NCI-H187 treated with DMSO at 0.1 percent for 48 hours (cell line): ENCODE results near the gene LLCFC1.

Experiments used
- DNase-seq: peaks from one replicate; lab custom pipeline; 2025; lab: John Stamatoyannopoulos, UW

The LLCFC1 gene

DNA sequence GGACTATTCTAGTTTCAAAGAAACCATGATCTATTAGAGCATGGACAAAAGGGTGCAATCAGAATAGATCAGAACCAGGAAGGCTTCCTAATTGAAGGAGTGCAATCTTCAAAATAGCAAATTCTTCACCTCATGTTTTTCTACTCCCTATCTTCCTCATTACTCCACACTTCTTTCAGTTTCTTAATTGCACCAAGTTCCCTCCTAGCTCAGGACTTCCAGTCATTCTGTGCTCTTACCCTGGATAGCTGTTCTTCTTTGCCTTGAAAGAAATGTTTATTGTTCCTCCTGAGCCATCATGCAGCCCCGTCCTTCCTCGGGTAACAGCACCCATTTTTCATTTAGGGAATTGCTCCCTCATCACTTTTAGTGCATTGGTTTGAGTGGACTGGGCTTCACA lies 28.8 kb upstream of the LLCFC1 start:
- no peak for DNase-seq

- DNase-seq = no peak
Observed at GRCh38 chr7:142913051-142913450, 26.2 kb upstream of the LLCFC1 start.

GRCh38 chr7:142913566-142913965 lies 25.7 kb upstream of the LLCFC1 start:
- DNase-seq = no peak

DNA sequence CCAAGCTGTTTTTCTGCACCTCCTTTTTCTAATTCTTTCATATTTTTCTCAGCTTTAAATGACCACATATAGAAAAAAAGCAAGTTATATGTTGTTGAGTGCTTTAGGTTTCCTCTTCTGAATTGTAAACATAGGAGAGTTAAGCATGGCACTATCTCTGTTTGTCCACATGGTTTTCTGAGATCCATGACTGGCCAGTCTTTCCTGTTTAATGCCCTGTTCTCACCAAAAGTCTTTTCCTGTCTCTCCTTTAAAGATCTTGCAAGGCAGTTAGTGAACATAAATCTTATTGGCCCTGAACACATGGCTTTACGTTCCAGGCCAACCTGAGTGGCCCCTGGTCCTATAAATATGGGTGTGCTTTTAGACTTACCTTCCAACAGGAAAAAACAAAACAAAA lies 25.2 kb upstream of the LLCFC1 start:
- no peak for DNase-seq

DNA sequence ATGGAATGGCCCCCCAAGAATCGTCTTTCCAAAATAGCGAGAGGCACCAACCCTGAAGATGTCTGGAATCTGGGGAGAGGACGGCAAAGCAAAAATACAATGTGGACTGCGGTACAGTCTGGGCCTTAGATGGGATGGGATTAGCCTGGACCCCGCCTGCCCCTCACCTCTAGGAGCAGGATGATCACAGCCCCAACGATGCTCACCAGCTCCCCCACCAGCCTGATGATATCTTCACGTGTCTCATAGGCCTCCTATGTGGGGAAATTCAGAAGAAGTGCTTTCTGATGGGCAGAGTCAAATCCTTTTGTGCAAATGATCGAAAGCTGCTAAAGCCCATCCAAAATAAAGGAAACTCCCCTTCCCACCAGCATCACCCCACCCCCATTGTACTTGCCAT lies 24.0 kb upstream of the LLCFC1 start:
- DNase-seq = no peak

GRCh38 chr7:142916508-142916907 lies 22.8 kb upstream of the LLCFC1 start:
- DNase-seq = no peak

DNA sequence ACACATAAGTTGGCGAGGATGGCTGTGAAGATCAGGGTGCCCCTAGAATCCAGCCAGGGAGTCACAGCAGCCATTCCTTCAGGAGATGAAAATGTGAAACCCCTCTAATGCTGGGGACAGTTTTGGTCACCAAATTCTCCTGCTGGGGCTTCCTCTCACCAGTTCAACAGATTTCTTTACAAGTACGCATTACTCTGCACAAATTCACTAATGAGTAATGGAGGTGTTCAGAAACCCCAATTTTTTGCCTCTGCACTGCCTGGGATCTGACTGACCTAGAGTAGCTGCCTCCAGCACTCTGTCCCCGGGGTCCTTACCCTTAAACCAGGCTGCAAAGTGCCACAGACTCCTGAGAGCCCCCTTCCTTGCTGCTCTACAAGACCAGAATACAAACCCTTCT lies 21.8 kb upstream of the LLCFC1 start:
- no peak for DNase-seq

- DNase-seq = no peak
Observed at GRCh38 chr7:142918901-142919300, 20.4 kb upstream of the LLCFC1 start.

DNA sequence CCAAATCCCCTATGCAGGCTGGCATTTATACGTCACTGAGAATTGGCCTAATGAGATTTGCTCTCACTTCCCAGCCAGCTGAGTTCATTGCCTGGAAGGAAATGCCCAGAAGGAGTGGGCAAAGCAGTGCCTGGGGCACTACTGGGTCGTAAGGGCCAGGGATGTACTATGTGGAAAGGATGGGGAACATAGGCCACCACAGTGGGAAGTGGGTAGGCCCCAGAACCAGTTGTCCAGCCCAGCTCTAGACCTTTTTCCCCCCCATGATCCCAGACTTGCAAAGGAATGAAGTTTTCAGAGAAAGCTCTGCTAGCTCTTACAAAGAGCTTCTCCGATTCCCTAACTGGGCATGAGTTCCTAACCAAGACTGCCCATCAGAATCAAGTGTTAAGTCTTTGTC lies 19.6 kb upstream of the LLCFC1 start:
- no peak for DNase-seq

- DNase-seq = no peak
Observed at GRCh38 chr7:142923391-142923790, 15.9 kb upstream of the LLCFC1 start.

DNA sequence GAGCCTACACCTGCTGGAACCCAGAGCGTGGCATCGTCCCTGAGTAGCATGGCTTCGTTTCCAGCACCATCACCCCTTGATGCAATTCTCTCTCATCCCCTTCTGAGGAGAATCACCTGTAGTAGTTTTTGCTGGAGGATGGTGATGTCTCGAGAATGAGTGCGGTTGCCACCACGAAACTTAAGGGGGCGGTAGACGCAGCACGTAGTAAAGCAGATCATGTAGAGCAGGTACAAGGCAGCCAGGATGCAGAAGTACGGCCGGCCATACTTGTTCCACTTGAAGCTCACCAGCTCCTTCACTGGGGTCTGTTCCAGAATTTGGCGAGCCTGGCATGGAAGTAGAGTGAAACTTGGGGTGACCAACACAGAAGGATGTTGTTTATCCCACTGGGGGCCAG lies 13.9 kb upstream of the LLCFC1 start:
- DNase-seq = no peak

GRCh38 chr7:142927085-142927745 lies 12.1 kb upstream of the LLCFC1 start:
- no peak for DNase-seq

DNA sequence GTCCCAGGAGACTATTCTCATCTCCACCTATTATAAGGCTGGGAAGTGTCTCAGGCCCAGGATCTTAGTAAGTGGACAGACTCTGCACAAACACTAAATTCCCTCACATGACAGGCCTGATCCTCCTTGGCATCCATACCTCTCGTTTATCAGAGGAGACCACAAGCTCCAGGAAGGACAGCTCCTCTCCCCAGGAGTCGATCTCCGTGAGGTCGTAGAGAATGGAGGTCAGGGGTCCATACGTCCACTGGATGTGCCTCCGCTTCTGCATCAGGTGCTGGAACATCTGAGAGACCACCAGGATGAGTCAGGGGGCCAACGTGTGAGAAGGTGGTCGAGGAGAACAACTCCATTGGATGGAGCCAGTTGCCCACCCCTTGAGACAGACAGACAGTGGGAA lies 11.3 kb upstream of the LLCFC1 start:
- no peak for DNase-seq

- no peak for DNase-seq
Observed at GRCh38 chr7:142930126-142930730, 9.1 kb upstream of the LLCFC1 start.

- no peak for DNase-seq
Observed at GRCh38 chr7:142932386-142933091, 6.7 kb upstream of the LLCFC1 start.

- no peak for DNase-seq
Observed at GRCh38 chr7:142933092-142933475, 6.2 kb upstream of the LLCFC1 start.

DNA sequence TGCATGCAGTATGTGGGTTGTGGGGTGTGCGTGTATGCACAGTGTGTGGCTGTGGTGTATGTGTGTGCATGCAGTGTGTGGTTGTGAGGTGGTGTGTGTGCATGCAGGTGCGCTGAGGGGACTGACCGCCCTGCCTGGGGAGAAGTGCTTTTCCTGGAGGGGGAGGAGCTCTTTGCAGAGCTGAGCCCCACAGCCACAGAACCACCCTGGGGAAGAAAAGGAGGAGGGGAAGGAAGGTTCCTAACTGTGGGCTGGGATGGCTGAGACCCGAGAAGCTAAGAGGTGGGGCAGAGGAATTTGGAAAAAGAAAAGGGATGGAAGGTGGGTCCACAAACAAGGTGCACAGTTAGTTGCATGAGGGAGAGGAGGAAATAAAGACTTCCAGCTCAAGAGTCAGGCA lies 5.7 kb upstream of the LLCFC1 start, which contains the start of gene TRPV5:
TRPV5 (minus strand) TSS at position 123 of the 400 bp plus-strand sequence. CDS start 287 bp downstream, outside the sequence.
- DNase-seq = no peak

GRCh38 chr7:142934056-142934455 lies 5.2 kb upstream of the LLCFC1 start:
- no peak for DNase-seq

DNA sequence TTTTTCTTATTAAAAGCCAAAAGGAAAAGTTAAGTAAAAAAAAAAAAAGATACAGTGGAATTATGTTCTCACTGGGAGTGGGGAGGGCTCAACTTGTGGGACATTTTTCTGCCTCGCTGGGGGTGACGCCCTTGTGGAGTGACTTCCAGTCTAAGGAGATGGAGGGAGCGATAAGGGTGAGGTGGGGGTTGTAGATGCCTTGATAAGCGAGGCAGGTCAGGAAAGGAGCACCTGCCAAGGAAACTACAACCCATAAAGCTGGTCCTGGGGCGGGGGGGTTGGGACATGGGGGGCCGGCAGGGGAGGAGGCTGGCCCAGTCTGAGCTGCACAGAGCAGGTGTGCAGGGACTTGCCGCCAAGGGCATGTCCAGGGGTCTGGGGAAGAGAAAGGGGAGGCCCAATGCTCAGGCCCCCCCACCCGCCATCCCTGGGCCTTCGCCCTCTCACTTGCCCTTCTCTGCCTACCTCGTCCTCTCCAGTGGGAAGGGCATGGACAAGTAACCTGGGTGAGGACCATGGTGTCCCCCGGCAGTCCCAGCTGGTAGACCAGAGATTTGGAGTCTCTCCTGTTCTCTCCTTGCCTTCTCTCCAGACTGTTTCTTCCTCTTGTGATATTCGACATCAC lies 3.2 kb upstream of the LLCFC1 start:
- no peak for DNase-seq

DNA sequence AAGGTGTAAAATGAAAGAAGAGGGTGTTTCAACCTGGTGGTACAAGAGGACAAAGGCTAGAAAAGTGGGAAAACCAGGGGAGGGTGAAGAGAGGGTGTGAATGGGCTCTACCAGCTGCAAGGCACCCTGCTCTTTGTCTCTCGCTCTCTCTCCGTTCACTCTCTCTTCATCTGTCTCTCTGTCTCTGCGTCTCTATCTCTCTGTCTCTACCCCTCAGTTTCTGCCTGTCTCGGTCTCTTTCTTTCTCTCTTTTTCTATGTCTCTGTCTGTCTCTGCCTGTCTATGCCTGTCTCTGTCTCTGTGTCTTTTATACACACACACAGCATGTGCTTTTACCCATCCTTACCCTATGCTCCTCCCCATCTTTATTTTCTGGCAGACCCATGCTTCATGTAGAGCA lies 673 bp upstream of the LLCFC1 start:
- no peak for DNase-seq

DNA sequence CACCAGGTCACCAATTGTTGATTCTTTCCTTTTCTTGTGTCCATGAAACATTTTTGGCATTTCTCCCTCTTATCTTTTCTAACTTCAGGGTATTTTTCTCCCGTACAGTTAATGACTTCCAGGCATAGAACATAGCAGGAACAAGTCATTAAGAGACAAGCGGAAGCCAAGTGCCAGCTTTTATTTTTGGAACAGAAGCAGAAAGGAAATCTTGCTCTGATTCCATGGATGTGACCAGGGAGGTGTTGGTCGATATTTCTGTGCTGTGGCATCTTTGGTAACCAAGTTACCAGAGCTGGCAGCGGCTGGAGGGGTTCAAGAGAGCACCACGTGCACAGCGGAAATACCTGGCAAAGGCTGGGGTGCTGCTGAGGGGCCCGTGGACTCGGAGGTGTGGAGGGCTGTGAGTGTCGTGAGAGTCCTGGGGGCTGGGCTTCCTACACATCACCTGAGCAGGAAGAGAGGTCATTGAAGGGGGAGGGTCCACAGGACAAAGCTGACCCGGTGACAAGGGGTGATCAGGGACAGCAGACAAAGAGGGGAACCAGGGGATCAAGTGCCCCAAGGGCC lies 1.8 kb downstream of the LLCFC1 start:
- DNase-seq = no peak

GRCh38 chr7:142941541-142941940 lies 2.3 kb downstream of the LLCFC1 start:
- DNase-seq = no peak

DNA sequence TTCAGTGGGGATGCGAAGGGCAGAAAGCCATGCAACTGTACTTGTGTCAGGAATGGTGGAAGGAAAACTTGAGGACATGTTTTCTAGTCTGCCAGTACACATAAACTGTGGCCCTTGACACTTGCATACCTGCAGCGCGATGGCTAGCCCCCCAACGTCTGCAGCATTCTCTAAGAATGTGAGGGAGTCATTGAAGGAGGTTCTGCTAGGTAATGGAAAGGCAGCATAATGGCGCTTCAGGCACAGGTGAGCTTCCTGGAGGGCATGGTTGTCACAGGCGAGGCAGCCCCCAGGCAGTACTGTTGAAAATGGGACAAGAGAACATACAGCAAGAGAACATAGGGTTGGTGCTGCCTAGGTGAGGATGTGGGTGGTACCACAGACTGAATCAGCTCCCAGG lies 3.5 kb downstream of the LLCFC1 start:
- no peak for DNase-seq
